GM21381 (cell line): ENCODE measurements around the gene SERINC1.

Source experiments
- ATAC-seq: cut with Tn5 transposase; IDR thresholded peaks from one replicate; pipeline ENCODE4 v1.9.1; 2021; ENCODE audit warnings: mild to moderate bottlenecking, moderate library complexity; ENCODE audit not compliant: unreplicated experiment

SERINC1 gene

GRCh38 chr6:122399055-122399347 is 72.6 kb downstream of the SERINC1 start:
- no peak for ATAC-seq

DNA sequence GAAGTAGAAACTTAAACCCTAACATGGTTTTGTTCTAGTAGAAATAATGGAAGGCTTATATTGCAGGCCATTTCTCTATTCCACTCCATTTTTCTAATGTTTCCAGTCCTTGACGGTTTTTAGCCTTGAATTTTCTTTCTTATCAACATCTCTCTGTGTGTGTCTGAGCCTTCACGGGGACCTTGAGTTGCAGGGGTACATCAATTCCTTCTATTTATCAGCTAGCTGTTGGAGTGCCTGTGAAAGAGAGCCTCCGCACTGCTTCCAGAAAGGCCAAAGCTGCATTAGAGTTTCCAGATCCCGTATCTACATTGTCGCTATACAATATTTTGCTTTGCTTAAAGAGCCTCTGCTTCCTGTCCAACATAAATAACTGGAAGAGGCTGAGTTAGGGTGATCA is 77.6 kb downstream of the SERINC1 start:
- no peak for ATAC-seq

DNA sequence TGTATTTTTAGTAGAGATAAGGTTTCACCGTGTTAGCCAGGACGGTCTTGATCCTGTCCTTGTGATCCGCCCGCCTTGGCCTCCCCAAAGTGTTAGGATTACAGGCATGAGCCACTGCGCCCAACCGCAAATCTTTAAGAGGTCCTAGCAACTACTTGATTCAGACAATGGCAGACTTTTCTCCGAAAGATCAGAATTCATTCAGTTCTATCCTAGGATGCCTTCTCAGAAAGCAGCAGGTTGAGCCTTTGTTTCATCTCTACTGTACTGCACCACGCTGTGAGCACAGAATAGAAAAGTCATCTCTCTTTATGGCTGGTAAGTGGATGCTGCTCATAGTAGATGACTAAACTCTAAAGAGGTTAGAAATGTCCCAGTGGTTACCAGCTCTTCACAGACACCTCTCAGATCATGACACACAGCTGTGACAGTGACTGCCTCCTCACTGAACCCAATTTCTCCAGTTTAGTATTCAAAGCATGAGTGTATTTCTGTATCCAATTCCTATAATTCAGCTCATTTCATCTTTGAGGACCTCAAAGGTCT is 78.2 kb downstream of the SERINC1 start:
- peak; percentile 44 for ATAC-seq
